DND-41 (cell line): ENCODE measurements around the gene WNT5B.
A peak's percentile ranks its signal among the peaks of the same experiment; 100 is the strongest.

ENCODE experiments used
- ATAC-seq: fragments of 200-7000 bp; cut with Tn5 transposase; 3 replicates; pipeline ENCODE4 v1.9.1; 2021; ENCODE audit warnings: low read depth; ENCODE audit not compliant: insufficient read depth
- DNase-seq: peaks from one replicate; pipeline ENCODE4 v3.0.0-alpha.2; 2020
- H2AFZ ChIP-seq: 2 replicates; pipeline ENCODE4 v1.6.0; 2012; ENCODE audit warnings: low read depth, low read length
- H3K27ac ChIP-seq: 2 replicates; pipeline ENCODE4 v1.5.1; 2012; ENCODE audit warnings: low read length, inconsistent platforms
- H3K27me3 ChIP-seq: fragments of 200-600 bp; sonication (generic); 2 replicates; pipeline ENCODE4 v1.6.0; 2012; ENCODE audit warnings: low read length, mild to moderate bottlenecking, inconsistent platforms; ENCODE audit not compliant: insufficient read depth, poor library complexity
- H3K36me3 ChIP-seq: 2 replicates; pipeline ENCODE4 v1.5.1; 2012; ENCODE audit warnings: low read length, inconsistent platforms; ENCODE audit not compliant: insufficient read depth
- H3K4me1 ChIP-seq: 2 replicates; pipeline ENCODE4 v1.5.1; 2012; ENCODE audit warnings: mild to moderate bottlenecking, low read length; ENCODE audit not compliant: insufficient read depth
- H3K4me2 ChIP-seq: 2 replicates; pipeline ENCODE4 v1.6.0; 2012; ENCODE audit warnings: mild to moderate bottlenecking, moderate library complexity, low read length, inconsistent platforms; ENCODE audit not compliant: insufficient read depth
- H3K4me3 ChIP-seq, 2 experiments: fragments of 200-600 bp in 1 of 2; shearing (Covaris generic) in 1 of 2; 2 replicates each; pipeline ENCODE4 v1.5.1; 2012 to 2016; ENCODE audit warnings: inconsistent platforms in 2 of 2, low read length in 2 of 2, mild to moderate bottlenecking in 2 of 2, low read depth in 1 of 2, moderate library complexity in 1 of 2
- H3K79me2 ChIP-seq: 2 replicates; pipeline ENCODE4 v1.6.0; 2012; ENCODE audit warnings: low read length, inconsistent platforms; ENCODE audit not compliant: insufficient read depth
- H3K9ac ChIP-seq: 2 replicates; pipeline ENCODE4 v1.6.0; 2012; ENCODE audit warnings: low read depth, mild to moderate bottlenecking, inconsistent platforms, low read length, moderate library complexity
- H3K9me3 ChIP-seq: 2 replicates; pipeline ENCODE4 v1.5.1; 2012; ENCODE audit warnings: low read length, moderate library complexity, mild to moderate bottlenecking, inconsistent platforms; ENCODE audit not compliant: insufficient read depth, severe bottlenecking
- H4K20me1 ChIP-seq: 2 replicates; pipeline ENCODE4 v1.6.0; 2012; ENCODE audit warnings: low read length; ENCODE audit not compliant: insufficient read depth
- EZH2 ChIP-seq: IDR thresholded peaks from 3 replicates; pipeline ENCODE4 v1.6.1; 2012; ENCODE audit warnings: borderline replicate concordance, low read depth, mild to moderate bottlenecking, moderate library complexity, low read length, inconsistent platforms; ENCODE audit not compliant: severe bottlenecking
- TF ChIP-seq, protein P1 (sequence below): IDR thresholded peaks from 2 replicates; pipeline ENCODE4 v1.5.1; 2012; ENCODE audit warnings: borderline replicate concordance, low read length, moderate library complexity, mild to moderate bottlenecking; ENCODE audit not compliant: poor library complexity, severe bottlenecking; ENCODE audit errors: extremely low read depth

The WNT5B gene

DNA sequence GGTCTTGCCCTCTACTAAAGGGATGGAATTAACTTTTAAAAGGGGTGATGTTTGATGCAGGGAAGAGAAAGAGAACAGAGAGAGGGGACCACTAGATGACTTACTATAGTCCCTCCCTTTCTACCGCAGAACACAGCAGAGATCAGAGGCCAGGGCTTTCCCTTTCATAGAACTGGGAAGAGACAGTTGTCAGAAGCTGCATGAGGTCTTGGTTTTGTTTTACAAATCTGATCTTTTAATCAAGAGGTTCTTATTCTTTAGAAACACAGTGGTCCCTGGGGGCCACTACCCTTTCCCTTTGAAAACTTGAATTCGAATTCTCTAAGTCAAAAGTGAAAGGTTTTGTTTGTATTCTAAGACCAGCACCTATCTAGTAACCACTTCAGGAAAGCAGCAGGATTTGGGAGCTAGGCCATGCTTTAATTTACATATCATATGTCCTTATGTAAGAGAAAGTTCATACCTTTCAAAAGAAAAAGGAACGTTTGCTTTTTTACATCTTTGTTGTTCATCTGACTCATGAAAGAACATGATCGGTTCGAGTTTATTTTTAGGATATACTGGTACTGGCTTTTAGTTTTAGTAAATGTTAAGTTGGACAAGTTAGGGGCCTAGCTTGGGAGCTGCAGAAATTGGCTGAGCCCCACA lies 41.0 kb upstream of the WNT5B start:
- no peak for DNase-seq
- peaks cover 44% of the 10 kb centered on the region for H3K4me1 ChIP-seq
- ATAC-seq = no peak
- no peak overlapping the region for H3K4me3 ChIP-seq
- H3K27ac ChIP-seq = no peak overlapping the region
- no peaks in the 10 kb centered on the region for H3K9me3 ChIP-seq
- TF ChIP-seq, protein P1, sequence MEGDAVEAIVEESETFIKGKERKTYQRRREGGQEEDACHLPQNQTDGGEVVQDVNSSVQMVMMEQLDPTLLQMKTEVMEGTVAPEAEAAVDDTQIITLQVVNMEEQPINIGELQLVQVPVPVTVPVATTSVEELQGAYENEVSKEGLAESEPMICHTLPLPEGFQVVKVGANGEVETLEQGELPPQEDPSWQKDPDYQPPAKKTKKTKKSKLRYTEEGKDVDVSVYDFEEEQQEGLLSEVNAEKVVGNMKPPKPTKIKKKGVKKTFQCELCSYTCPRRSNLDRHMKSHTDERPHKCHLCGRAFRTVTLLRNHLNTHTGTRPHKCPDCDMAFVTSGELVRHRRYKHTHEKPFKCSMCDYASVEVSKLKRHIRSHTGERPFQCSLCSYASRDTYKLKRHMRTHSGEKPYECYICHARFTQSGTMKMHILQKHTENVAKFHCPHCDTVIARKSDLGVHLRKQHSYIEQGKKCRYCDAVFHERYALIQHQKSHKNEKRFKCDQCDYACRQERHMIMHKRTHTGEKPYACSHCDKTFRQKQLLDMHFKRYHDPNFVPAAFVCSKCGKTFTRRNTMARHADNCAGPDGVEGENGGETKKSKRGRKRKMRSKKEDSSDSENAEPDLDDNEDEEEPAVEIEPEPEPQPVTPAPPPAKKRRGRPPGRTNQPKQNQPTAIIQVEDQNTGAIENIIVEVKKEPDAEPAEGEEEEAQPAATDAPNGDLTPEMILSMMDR = no peak
- no peak for TF ChIP-seq EZH2
- H2AFZ ChIP-seq = no peak overlapping the region
- H3K9ac ChIP-seq = no peak overlapping the region
- peaks cover 37% of the 10 kb centered on the region for H3K79me2 ChIP-seq
- no peak overlapping the region for H3K4me2 ChIP-seq
- peaks cover 30% of the 10 kb centered on the region for H3K36me3 ChIP-seq
- no peaks in the 10 kb centered on the region for H3K27me3 ChIP-seq
- H4K20me1 ChIP-seq = peaks cover 37% of the 10 kb centered on the region

DNA sequence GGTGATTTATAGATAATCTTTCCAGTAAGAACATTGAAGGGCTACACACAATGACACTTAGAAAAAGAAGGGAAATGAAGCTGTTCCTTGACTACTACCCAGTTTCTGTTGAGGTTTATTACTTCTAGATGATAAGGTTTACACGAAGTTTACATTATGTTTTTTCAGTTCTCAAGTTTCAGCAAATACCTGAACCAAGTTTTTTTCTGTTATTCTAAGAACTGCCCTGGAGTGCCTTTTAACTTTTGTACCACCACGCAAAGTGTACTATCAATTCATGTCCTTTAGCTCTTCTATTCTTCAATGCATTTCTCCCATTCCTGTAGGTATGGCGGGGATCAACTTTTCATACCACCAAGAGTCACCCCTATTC lies 40.5 kb upstream of the WNT5B start:
- Histone ChIP-seq H3K27me3 (no peaks in the 10 kb centered on the region), H3K9ac (no peak overlapping the region), H3K9me3 (no peaks in the 10 kb centered on the region), H3K36me3 (peaks cover 36% of the 10 kb centered on the region), H3K79me2 (peaks cover 42% of the 10 kb centered on the region), H3K27ac (no peak overlapping the region), H3K4me3 (no peak overlapping the region), H4K20me1 (peaks cover 42% of the 10 kb centered on the region), H2AFZ (no peak overlapping the region), H3K4me1 (peaks cover 44% of the 10 kb centered on the region), H3K4me2 (no peak overlapping the region)
- no peak for ATAC-seq
- DNase-seq = no peak
- TF ChIP-seq EZH2 = no peak
- TF ChIP-seq, protein P1 = no peak

DNA sequence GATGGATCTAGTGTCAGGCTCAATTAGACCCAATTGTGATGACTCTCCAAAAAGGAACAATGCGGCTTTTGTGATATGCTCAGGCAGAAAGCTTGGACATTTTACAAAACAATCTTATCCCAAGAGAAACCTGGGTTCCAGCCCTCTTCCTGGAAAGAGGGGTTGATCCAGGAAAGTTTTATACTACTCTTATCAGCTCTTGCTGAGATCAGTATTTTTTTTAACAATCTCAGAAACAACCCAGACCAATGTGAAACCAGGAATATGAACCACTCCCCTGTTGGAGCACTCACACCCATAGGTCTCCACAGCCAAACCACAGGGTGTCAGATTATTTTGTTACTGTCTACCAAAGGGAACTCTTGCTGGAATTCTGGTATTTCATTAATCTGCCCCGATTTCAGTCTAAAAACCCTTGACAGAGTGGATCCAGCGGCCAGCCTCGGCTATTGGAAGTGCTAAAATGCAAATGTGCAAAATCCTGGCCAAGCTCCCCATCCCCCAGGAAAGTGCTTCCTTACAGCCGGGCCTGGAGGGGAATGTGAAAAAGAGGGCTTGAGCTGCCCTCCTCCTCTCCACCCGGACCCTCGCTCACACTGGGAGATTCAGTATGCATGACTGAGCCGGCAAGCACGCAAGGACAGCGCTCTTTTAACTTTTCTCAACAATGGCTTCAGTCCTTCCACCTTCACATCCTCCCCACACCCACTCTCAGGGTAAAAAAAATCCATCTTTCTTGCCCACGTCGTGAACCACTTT lies 38.6 kb upstream of the WNT5B start:
- Histone ChIP-seq H3K4me2 (peak overlapping the region; percentile 98), H3K27me3 (no peaks in the 10 kb centered on the region), H4K20me1 (peaks cover 45% of the 10 kb centered on the region), H3K36me3 (peaks cover 38% of the 10 kb centered on the region), H3K27ac (no peak overlapping the region), H3K4me1 (peaks cover 51% of the 10 kb centered on the region), H3K79me2 (peaks cover 46% of the 10 kb centered on the region), H2AFZ (no peak overlapping the region), H3K9me3 (no peaks in the 10 kb centered on the region), H3K4me3 (peak overlapping the region in 1 of 2 experiments; percentile 79; a peak in 2 of 4 replicates), H3K9ac (peak overlapping the region; percentile 51; the same call in 1 of the 2 replicates)
- ATAC-seq (no peak), DNase-seq (no peak)
- no peak for TF ChIP-seq EZH2
- TF ChIP-seq, protein P1 = no peak
